Naive B cell (primary cell): ENCODE results near the gene CBX1. TPM values are rescaled to one million over a fixed set of nuclear protein-coding genes. Genes with fewer than 3 reads are reported as not detected.
"Not testable (repeated sequence)": the region's sequence is repeated elsewhere in the genome, so short reads cannot be mapped to it uniquely, and the experiment has no call there.

Experiments used
- ATAC-seq, 2 donors: fragments of 150-1000 bp; cut with Tn5 transposase; 2 replicates each; pipeline ENCODE4 v1.10.0; 2021; ENCODE audit warnings: low read depth in 2 of 2, mild to moderate bottlenecking in 2 of 2, moderate library complexity in 2 of 2
- DNase-seq: peaks from one replicate; pipeline ENCODE4 v3.0.0; 2022
- H3K27ac Mint-ChIP-seq, 6 donors: one replicate each; pipeline ENCODE4 v1.8.0; 2020 to 2022; ENCODE audit warnings: mild to moderate bottlenecking in 6 of 6, mixed read lengths in 6 of 6, moderate library complexity in 5 of 6, inconsistent platforms in 2 of 6
- H3K27me3 Mint-ChIP-seq, 3 donors: one replicate each; pipeline ENCODE4 v1.8.0; 2021 to 2022; ENCODE audit warnings: mixed read lengths in 3 of 3, mild to moderate bottlenecking in 1 of 3
- H3K36me3 Mint-ChIP-seq, 2 donors: one replicate each; pipeline ENCODE4 v1.8.0; 2020 to 2022; ENCODE audit warnings: mixed read lengths in 2 of 2, inconsistent platforms in 1 of 2, mild to moderate bottlenecking in 1 of 2
- H3K4me1 Mint-ChIP-seq, 3 donors: one replicate each; pipeline ENCODE4 v1.8.0; 2020 to 2022; ENCODE audit warnings: mixed read lengths in 3 of 3, inconsistent platforms in 1 of 3, mild to moderate bottlenecking in 1 of 3, moderate library complexity in 1 of 3
- H3K4me3 Mint-ChIP-seq, 8 donors: one replicate each; pipeline ENCODE4 v1.8.0; 2020 to 2022; ENCODE audit warnings: mild to moderate bottlenecking in 8 of 8, mixed read lengths in 8 of 8, moderate library complexity in 8 of 8, inconsistent platforms in 2 of 8
- H3K9me3 Mint-ChIP-seq, 7 donors: one replicate each; pipeline ENCODE4 v1.8.0; 2020 to 2022; ENCODE audit warnings: mixed read lengths in 7 of 7, mild to moderate bottlenecking in 5 of 7, inconsistent platforms in 2 of 7, moderate library complexity in 1 of 7
- polyA plus RNA-seq, 6 donors: library from polyadenylated mRNA; unstranded; fragments of 300-500 nt; fragmentation: Illumina TruSeq; gene quantifications; one replicate each; pipeline ENCODE4 v1.2.3, GENCODE V29; 2021; ENCODE audit warnings: low read depth in 6 of 6

CBX1 gene
- polyA plus RNA-seq, 6 donors from 2014 or later = 12.9 to 30.8 (median 24.5) TPM

- peaks cover 54 to 71% (median 59%) of the 10 kb centered on the region in 3 donors for H3K4me1 Mint-ChIP-seq
- H3K27me3 Mint-ChIP-seq = no peaks in the 10 kb centered on the region
- H3K9me3 Mint-ChIP-seq = peaks cover 0 to 7% (median 2%) of the 10 kb centered on the region in 7 donors
- DNase-seq (peak; percentile 96), ATAC-seq (peak; percentile 76 to 79)
- peak within 1 kb of the TSS; percentile 71 to 99 (median 97) for H3K4me3 Mint-ChIP-seq
- H3K36me3 Mint-ChIP-seq = no peaks in the 10 kb centered on the region
- H3K27ac Mint-ChIP-seq = peak within 1 kb of the TSS; percentile 94 to 99 (median 97)
Observed at GRCh38 chr17:48107137-48108055, 6.1 kb upstream of the CBX1 start, which contains the start of gene SNX11. Gene SNX11 (plus strand): TSS chr17:48107766. CDS start chr17:48112044, 4,278 bp downstream.

- Mint-ChIP-seq H3K27me3 (no peaks in the 10 kb centered on the region), H3K4me1 (peaks cover 53 to 71% (median 59%) of the 10 kb centered on the region in 3 donors), H3K36me3 (no peaks in the 10 kb centered on the region), H3K9me3 (peaks cover 0 to 7% (median 2%) of the 10 kb centered on the region in 7 donors), H3K4me3 (peak overlapping the region; percentile 71 to 99 (median 97)), H3K27ac (peak overlapping the region in 4 of 6 donors; percentile 71 to 97 (median 96))
- no peak for ATAC-seq
- no peak for DNase-seq
Observed at GRCh38 chr17:48106802-48107136, 5.5 kb upstream of the CBX1 start.

DNA sequence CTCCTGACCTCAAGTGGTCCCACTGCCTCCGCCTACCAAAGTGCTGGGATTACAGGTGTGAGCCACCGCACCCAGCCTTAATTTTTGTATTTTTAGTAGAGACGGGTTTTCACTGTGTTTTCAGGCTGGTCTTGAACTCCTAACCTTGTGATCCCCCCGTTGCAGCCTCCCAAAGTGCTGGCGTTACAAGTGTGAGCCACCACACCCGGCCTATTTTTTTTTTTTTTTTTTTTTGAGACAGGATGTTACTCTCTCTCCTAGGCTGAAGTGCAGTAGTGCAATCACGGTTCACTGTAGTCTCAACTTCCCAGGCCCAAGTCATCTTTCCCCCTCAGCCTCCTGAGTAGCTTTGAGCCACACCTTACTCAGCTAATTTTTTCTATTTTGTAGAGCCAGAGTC lies 3.2 kb upstream of the CBX1 start:
- ATAC-seq (no peak), DNase-seq (no peak)
- H3K4me1 Mint-ChIP-seq = peaks cover 54 to 67% (median 60%) of the 10 kb centered on the region in 3 donors
- peak overlapping the region in 4 of 8 donors; percentile 22 to 54 (median 38) for H3K4me3 Mint-ChIP-seq
- H3K27me3 Mint-ChIP-seq = no peaks in the 10 kb centered on the region
- no peaks in the 10 kb centered on the region for H3K36me3 Mint-ChIP-seq
- H3K9me3 Mint-ChIP-seq = peaks cover 0 to 7% (median 2%) of the 10 kb centered on the region in 7 donors
- H3K27ac Mint-ChIP-seq = peak overlapping the region in 1 of 6 donors; percentile 26

- Mint-ChIP-seq H3K9me3 (peaks cover 0 to 7% (median 2%) of the 10 kb centered on the region in 7 donors), H3K27ac (peak overlapping the region in 4 of 6 donors; percentile 37 to 92 (median 70)), H3K4me1 (peaks cover 51 to 58% (median 57%) of the 10 kb centered on the region in 3 donors)
Observed at GRCh38 chr17:48102798-48103715, 1.8 kb upstream of the CBX1 start.

GRCh38 chr17:48102043-48102750 lies 919 bp upstream of the CBX1 start:
- Mint-ChIP-seq H3K4me3 (peak overlapping the region; percentile 75 to 94 (median 90)), H3K27ac (peak overlapping the region; percentile 76 to 96 (median 92)), H3K27me3 (no peaks in the 10 kb centered on the region), H3K36me3 (no peaks in the 10 kb centered on the region), H3K9me3 (peaks cover 0 to 7% (median 2%) of the 10 kb centered on the region in 7 donors), H3K4me1 (peaks cover 42 to 60% (median 54%) of the 10 kb centered on the region in 3 donors)
- peak; percentile 26 for DNase-seq
- no peak for ATAC-seq

More at GRCh38 chr17:48102798-48103715, 1.8 kb upstream of the CBX1 start:
- DNase-seq (peak; percentile 18), ATAC-seq (no peak)
- Mint-ChIP-seq H3K4me3 (peak overlapping the region in 6 of 8 donors; percentile 6 to 93 (median 86)), H3K27me3 (no peaks in the 10 kb centered on the region), H3K36me3 (no peaks in the 10 kb centered on the region)

GRCh38 chr17:48100591-48101011 lies 677 bp downstream of the CBX1 start:
- DNase-seq (no peak), ATAC-seq (no peak)
- Mint-ChIP-seq H3K4me3 (peak overlapping the region; percentile 83 to 94 (median 90)), H3K27me3 (no peaks in the 10 kb centered on the region), H3K4me1 (peaks cover 34 to 59% (median 46%) of the 10 kb centered on the region in 3 donors), H3K9me3 (peaks cover 0 to 7% (median 2%) of the 10 kb centered on the region in 7 donors), H3K27ac (peak overlapping the region in 4 of 6 donors; percentile 69 to 93 (median 90)), H3K36me3 (no peaks in the 10 kb centered on the region)

GRCh38 chr17:48100160-48100559 lies 1.1 kb downstream of the CBX1 start:
- peaks cover 34 to 59% (median 46%) of the 10 kb centered on the region in 3 donors for H3K4me1 Mint-ChIP-seq
- H3K27ac Mint-ChIP-seq = peak overlapping the region in 2 of 6 donors; percentile 87 to 92
- H3K27me3 Mint-ChIP-seq = no peaks in the 10 kb centered on the region
- ATAC-seq = no peak
- H3K36me3 Mint-ChIP-seq = no peaks in the 10 kb centered on the region
- H3K9me3 Mint-ChIP-seq = peaks cover 0 to 7% (median 2%) of the 10 kb centered on the region in 7 donors
- H3K4me3 Mint-ChIP-seq = peak overlapping the region; percentile 43 to 94 (median 90)
- DNase-seq = no peak

DNA sequence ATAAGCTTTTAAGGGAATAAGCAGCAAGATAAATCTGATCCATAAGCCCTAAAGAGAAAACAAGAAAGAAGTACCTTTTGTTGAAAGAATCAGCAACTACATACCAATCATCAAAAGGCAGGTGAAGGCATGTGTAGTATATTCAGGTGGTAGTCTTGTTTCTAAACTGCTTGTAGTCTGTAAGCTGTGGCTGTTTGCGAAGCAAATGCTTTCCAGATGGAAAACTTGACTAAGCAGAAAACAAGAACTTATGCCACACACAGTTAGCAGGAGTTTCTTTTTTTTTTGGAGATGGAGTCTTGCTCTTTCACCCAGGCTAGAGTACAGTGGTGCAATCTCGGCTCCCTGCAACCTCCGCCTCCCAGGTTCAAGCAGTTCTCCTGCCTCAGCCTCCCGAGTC lies 5.7 kb downstream of the CBX1 start:
- DNase-seq = no peak
- no peak overlapping the region for H3K4me3 Mint-ChIP-seq
- H3K27me3 Mint-ChIP-seq = no peaks in the 10 kb centered on the region
- H3K9me3 Mint-ChIP-seq = no peaks in the 10 kb centered on the region
- no peaks in the 10 kb centered on the region for H3K36me3 Mint-ChIP-seq
- ATAC-seq = no peak
- H3K27ac Mint-ChIP-seq = no peak overlapping the region
- peaks cover 15 to 34% (median 24%) of the 10 kb centered on the region in 3 donors for H3K4me1 Mint-ChIP-seq

- DNase-seq = no peak
- H3K27ac Mint-ChIP-seq = no peak overlapping the region
- no peaks in the 10 kb centered on the region for H3K36me3 Mint-ChIP-seq
- ATAC-seq = no peak
- no peaks in the 10 kb centered on the region for H3K9me3 Mint-ChIP-seq
- no peaks in the 10 kb centered on the region for H3K27me3 Mint-ChIP-seq
- no peak overlapping the region for H3K4me3 Mint-ChIP-seq
- H3K4me1 Mint-ChIP-seq = peaks cover 10 to 25% (median 15%) of the 10 kb centered on the region in 3 donors
Observed at GRCh38 chr17:48093341-48094045, 7.8 kb downstream of the CBX1 start.

- no peaks in the 10 kb centered on the region for H3K27me3 Mint-ChIP-seq
- no peak for DNase-seq
- H3K27ac Mint-ChIP-seq = no peak overlapping the region
- peaks cover 0 to 11% (median 3%) of the 10 kb centered on the region in 3 donors for H3K4me1 Mint-ChIP-seq
- no peak overlapping the region for H3K4me3 Mint-ChIP-seq
- no peaks in the 10 kb centered on the region for H3K36me3 Mint-ChIP-seq
- ATAC-seq = no peak
- H3K9me3 Mint-ChIP-seq = no peaks in the 10 kb centered on the region
Observed at GRCh38 chr17:48084932-48085331, 16.3 kb downstream of the CBX1 start.

- ATAC-seq = no peak
- peaks cover 0 to 9% (median 0%) of the 10 kb centered on the region in 3 donors for H3K4me1 Mint-ChIP-seq
- H3K27me3 Mint-ChIP-seq = no peaks in the 10 kb centered on the region
- H3K27ac Mint-ChIP-seq = peak overlapping the region in 1 of 6 donors; percentile 70
- no peak overlapping the region for H3K4me3 Mint-ChIP-seq
- no peaks in the 10 kb centered on the region for H3K9me3 Mint-ChIP-seq
- DNase-seq = no peak
- H3K36me3 Mint-ChIP-seq = no peaks in the 10 kb centered on the region
Observed at GRCh38 chr17:48081858-48082257, 19.4 kb downstream of the CBX1 start.

DNA sequence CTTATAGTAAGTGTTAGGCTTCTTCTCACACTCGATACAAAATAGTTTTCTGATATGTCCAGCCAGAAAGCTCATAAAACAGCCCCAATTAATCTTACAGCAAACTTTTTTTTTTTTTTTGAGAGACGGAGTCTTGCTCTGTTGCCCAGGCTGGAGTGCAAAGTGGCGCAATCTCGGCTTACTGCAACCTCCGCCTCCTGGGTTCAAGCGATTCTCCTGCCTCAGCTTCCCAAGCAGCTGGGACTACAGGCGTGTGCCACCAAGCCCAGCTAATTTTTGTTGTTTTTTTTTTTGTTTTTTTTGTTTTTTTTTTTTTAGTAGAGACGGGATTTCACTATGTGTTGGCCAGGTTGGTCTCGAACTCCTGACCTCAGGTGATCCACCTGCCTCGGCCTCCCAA lies 24.1 kb downstream of the CBX1 start:
- not testable (repeated sequence) for H3K4me3 Mint-ChIP-seq, H3K9me3 Mint-ChIP-seq, H3K27ac Mint-ChIP-seq, H3K27me3 Mint-ChIP-seq, H3K36me3 Mint-ChIP-seq, ATAC-seq, DNase-seq, H3K4me1 Mint-ChIP-seq
